HG03175 (cell line): ENCODE results near the gene CRADD.

ENCODE experiments used
- ATAC-seq: cut with Tn5 transposase; IDR thresholded peaks from one replicate; pipeline ENCODE4 v1.9.1; 2021; ENCODE audit warnings: mild to moderate bottlenecking, moderate library complexity; ENCODE audit not compliant: unreplicated experiment

The CRADD gene

DNA sequence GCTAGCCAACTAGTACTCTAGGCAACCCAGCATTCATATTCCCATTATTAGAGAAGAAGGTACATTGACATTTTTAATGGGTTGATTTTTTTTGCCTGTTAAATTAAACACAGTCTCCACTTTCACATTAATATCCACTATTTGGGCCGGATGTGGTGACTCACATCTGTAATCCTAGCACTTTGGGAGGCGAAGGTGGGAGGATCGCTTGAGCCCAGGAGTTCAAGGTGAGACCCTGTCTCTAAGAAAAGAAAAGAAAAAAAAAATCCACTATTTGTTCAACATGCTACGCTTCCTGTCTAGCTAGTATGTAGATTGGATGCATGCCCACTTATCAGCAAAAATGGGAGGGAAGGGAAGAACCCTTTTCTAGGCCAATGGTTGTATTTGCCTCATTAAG, 7.1 kb upstream of the CRADD start:
- ATAC-seq = no peak

DNA sequence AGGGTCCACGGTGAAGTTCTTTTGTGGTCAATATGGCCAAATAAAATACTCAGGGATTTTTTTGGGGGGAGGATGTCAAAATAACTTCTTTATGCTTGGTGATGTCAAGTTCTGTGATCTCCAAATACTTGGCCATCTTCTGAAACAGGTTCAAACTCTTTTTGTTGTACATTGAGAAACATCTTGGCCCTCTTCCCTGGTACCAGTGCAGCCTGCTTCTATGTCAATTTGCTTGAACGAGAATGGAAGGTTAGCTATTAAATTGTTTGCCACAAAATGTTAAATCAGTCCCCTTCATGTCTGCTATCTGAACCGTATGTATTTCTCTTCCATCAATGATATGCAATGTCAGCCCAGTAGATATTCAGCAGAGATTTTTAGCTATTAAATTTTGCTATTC, 6.1 kb upstream of the CRADD start:
- ATAC-seq = no peak

DNA sequence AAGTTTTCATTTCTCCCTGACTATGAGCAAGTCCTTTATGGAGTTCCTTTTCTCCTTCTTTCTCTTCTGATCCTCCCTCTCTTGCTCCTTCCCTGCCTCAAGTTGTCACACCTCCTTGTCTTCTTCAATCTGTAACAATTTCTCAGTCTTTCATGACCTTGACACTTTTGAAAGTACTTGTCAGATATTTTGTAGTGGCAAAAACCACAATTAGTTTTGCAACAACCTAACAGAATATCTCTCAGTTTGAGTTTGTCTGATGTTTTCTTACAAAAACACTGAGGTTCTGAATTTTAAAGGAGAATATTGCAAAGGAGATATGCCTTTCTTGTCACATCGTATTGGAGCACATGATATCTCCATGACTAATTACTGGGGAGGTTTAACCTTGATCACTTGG, 4.1 kb upstream of the CRADD start:
- no peak for ATAC-seq

DNA sequence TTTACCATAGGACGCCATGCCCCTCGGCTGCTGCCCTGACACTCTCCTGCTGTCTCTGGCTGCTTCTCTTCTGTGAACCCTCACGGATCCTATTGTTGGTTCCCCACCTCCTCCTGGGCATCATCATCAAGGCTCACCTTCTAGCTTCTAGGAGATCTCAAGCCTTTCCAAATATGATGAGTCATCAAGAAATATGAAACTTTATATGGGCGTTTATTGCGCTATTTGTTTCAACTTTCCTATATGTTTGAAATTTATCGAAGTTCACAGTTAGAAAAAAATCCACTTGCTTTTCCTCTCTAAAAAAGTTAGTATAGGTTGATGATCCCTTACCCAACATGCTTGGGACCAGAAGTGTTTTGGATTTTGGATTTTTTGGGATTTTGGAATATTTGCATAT, 2.8 kb upstream of the CRADD start:
- ATAC-seq = no peak

DNA sequence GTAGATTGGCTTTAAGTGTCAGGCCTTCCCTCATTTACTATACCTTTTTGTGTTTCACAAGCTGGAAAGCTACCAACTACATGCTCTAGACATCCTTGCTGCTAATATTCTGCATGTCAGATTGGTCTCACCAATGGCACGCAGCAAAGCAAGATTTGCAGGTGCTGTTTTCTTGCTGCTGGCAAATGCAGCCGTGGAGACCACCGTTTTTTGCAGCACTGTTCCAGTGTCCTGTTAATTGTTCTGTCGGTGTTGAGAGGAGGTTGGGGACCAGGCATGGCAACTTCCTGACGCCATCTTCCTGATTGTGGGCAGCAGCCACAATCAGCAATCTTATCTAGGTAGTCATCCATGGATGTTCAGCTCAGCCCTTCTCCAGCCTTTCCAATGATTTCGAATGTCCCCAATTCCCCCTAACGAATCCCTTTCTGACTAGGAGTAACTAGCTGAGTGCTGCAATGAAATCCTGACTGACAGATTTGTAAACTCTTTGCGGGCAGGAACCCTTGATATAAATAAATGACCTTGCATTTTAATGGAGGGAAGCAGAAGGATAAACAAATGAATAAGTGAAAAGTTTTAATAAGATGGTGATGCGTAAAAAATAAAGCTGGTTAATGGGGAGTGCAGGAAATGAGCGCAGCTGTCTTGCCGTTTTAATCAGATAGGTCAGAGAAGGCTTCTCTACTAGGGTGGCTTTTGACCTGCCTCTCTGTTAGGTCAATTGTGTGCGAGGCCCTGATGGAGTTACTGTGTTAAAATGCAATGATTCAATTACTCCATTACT, 574 bp upstream of the CRADD start:
- no peak for ATAC-seq

DNA sequence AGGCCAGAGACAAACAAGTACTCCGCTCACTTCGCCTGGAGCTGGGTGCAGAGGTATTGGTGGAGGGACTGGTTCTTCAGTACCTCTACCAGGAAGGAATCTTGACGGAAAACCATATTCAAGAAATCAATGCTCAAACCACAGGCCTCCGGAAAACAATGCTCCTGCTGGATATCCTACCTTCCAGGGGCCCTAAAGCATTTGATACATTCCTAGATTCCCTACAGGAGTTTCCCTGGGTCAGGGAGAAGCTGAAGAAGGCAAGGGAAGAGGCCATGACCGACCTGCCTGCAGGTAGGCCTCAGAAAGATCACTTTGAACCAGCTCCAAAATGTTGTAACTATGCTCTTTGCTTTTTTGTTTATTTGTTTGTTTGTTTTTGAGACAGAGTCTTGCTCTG, 1.6 kb downstream of the CRADD start:
- ATAC-seq = no peak

DNA sequence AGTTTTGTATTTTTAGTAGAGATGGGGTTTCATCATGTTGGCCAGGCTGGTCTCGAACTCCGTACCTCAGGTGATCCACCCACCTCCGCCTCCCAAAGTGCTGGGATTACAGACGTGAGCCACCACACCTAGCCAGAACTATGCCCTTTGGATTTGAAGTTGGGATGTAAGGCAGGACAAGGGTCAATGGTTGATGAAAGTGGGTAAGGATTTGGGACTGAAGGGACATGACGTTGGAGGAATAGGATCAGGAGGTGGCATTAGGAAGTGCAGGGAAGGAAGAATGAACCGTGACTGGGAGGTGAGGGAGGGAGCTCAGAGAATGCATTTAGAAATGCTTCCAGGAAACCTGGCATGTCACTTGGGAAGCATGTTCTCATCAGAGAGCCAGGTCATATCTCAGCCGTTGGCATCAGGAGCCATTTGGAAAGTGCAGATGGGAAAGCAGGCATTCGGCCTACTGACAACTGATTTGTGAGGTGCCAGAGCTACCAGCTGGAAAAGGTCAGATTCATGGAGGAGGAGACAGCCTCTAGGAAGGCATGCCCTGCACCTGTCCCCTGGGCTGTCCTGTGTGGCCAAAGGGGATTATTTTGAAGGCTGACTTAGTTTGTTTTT, 2.2 kb downstream of the CRADD start:
- no peak for ATAC-seq

DNA sequence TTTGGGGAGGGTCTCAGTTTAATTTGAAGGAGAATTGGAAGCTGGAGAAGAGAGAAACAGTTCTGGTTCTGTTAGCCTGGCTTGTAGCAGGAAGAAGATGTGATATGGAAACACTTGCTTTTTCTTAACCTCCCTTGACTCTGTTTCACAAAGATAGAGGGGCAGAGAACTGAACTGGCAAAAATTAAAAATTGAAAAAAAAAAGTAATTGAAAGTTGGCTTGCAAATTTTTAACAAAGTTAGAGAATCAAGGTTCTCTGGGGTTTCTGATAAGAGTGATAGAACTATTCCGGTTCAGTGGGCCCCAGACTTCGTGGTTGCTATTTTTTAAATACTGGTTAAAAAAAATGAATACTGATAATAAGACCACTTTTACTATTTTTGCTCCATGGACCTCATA, 2.8 kb downstream of the CRADD start:
- no peak for ATAC-seq

DNA sequence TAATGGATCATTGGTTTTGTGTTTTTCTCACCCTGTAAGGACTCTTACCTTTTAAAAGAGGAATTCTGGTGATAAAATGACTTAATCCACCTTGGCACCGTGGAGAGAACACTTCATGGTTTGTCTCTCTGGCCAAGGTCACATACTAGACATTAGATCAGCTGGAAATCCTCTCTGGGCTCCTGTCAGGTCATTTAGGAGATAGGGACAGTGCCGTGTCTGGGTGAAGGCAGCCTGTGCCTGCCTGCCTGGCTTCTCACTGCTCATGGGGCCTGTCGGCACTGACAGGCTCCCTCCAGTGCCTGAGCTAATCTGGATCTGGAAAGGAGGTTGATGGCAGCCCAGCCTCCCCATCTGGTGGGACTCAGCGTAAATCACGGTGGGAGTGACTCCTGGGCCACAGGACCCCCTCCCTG, 5.7 kb downstream of the CRADD start:
- no peak for ATAC-seq

DNA sequence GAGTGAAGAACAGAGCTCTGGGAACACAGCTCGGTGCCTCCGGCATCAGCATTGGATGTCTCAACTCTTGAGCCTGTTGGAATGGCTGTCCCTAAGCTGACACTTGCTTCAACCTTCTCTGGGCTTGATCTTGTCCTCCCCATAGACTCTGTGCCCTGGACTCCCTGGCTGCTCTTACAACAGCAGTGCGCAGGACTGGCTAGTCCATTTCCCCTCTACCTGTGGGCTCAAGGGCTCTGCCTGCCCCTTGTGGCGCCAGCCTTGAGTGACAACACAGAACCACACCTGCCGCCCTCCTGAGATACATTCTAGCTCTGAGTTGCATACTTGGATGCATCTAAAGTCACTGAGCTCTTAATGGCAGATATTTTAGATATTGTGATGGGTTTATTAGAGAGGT, 6.2 kb downstream of the CRADD start:
- ATAC-seq = no peak

DNA sequence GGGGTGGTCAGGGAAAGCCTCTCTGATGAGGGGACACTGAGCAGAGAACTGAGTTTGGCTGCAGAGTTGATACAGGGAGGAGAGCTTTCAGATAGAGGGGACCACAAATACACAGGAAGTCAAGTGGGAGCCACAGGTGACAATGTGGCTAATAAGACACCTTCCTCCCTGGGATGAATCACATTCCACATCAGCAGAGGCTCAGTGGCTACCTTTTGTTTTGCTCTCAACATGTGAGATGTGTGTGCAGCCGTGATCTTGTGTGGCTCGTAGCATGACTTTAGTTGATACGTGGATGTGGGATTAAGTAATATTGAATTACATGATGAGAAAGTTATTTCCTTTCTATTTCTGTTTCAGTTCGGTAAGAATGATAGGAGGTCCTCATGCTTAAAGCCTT, 7.5 kb downstream of the CRADD start:
- no peak for ATAC-seq

DNA sequence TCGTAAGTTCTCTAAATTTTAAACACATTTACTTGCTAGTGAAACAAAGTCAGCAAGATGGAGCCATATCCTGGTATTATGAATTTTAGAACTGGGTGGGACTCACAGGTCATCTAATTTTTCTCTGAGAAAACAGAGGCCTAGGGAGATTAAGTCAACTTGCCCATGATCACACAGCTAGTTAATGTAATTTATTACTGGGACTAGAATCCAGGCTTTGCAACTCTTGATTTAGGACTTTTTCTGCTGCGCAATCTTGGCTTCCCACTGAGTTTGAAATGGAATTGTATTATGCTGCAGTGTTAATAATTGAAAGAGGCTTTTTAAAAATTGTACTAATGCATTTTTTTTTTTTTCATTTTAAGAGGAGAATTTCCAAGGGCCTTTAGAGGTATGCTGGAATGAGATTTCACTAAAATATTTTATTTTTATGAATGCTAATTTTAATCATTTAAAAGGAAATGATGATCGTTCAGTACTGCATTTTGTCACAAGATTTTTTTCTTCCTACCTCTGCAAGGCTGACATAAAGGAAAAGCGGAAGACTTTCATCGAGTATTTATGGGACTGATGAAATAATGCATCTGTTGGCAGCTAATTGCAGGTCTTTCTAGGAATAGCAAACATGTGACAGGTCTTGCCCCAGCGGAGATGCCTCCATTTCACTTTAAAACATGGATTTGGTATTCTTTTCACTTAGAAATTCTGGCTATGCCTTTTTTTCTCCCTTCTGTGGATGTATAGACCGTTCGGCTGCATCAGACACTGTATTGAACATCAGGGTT, 9.6 kb downstream of the CRADD start:
- no peak for ATAC-seq

DNA sequence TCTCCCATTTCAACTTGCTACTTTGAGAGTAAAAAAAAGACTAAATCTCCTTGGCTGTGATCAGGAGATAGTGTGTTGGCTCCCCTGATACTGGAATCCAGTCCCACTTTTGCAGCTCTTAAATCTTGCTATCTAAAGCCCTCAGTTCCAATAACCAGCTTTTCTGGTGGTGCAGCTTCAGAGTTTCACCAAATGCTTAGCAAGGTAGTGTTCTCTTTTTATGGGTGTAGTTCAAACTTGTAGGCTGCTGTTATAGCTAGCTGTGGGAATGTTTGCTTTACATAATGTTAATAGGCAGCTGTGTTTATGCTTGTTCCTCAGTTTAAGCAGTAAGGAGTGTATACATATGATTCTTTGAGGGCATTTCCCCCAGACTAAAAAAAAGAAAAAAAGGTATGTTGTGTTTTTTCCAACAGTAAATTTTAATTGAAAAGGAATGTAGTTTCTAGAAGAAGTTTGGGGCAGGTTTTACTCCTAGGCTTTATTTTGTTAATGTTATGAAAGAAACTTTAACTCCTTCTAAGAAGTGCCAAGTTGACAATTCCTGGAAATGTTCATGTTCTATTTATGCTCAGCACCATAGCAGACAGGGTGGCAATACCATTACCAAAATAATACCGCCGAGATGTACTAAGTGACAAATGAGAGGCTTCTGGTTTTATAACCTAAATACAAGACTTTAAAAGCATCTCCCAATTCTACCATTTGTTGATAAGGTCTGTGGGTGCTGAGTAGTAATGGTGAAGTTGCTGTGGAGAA, 12.1 kb downstream of the CRADD start:
- no peak for ATAC-seq

DNA sequence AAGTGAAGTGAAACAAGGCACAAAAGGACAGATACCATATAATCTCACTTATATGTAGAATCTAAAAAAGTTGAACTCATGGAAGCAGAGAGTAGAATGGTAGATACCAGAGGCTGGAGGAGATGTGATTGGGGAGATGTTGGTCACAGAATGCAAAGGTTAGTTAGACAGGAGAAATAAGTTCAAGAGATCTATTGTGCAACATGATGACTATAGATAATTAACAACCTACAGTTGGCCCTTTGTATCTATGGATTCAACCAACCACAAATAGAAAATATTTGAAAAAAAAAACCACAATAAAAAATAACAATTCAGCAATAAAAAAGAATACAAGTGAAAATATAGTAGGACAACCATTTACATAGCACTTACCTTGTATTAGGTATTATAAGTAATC, 19.3 kb downstream of the CRADD start:
- ATAC-seq = no peak

DNA sequence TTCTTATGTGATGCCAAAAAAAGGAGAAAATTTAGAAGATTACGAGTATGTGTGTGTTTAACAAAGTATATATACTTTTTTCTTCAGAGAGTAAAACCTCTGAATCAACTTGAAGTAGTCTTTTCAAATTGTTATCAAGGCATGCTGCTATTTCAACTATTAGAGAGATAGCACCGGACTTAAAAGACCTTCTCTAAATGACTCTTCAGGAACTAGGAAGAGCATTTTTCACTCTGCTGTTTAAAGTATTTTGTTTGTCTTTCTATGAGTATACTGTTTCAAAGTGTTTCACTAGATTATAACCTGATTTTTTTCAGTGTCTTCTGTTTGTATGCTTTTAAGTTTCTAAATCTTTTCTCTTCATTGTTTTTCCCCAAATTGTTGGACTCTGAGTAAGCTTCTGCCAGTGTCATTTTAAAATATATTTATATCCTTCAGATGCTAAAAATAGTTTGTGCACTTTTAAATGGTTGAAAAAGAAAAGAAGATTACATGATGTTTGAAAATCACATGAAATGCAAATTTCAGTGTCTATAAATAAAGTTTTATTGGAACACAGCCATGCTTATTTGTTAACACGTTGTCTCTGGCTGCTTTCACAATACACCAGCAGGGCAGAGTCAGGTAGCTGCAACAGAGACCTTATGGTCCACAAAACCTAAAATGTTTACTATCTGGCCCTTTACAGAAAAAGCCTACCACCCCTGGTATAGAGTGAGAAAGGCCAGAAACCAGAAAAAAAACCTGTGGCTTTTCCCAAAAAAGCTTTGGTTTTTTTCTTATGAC, 21.3 kb downstream of the CRADD start:
- ATAC-seq = no peak

DNA sequence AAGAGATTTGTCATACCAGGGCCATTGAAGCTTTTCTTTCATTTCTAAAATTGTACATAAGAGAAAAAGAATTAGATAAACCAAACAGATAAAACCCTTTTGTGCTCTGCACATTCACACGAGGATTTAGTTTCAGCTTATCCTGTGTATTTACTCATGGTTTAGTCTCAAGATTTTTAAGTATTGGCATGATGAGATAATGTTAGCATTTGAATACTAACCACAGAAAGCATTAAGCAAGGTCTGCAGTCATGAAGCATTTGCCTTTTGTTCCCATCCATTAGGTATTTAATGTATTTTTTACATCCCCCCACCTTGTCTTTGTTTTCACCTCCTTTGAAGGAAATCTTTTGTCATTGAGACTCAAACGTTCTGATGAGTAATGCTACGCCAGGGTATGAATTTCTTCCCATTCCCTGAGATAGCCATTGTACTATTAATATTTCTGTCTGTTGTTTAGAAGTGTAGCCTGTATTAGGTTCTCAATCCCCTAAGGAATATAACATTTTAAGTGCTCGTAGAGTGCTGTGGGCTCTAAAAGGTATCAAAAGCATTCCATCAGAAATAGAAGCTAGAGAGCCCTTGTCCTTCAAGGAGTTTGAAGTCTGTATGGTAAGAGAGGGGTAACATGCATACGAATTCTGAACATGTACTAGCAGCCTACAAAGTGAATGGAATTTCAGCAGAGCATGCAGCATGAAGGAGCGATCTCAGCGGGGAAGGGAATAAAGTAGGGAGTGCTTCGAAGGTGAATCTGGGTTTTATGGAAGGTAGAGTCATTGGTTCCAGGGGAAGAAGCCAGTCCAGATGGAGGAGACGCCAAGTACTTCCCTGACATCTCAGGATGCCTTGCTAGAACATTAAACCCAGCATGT, 22.3 kb downstream of the CRADD start:
- ATAC-seq = no peak

DNA sequence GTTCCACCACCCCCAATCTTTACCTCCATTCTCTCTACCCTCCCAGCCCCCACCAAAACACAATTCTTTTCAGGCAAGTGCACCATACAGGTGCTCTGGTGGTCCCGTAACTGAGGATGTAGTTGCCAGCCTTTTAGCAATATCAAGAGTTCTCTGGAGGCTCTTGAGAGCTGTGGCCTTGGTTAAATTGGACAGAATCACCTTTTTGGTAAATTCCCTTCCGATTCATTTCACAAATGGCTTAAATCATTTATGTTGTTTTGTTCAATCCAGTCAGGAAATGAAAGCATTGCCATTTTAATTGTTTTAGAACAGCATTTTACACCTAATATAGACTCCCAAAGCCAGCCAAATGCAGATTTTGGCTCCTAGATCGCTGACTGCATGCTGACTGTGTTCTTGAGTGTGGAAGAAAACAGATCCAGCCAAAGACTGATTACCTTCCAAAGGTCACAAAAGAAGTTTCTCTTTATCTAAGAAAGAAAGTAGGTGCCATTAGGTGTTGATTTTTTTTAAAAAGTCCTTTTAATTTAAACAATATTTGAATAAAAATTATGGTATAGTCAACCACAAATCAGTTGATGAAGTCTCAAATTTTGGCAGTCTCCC, 25.6 kb downstream of the CRADD start:
- ATAC-seq = no peak

DNA sequence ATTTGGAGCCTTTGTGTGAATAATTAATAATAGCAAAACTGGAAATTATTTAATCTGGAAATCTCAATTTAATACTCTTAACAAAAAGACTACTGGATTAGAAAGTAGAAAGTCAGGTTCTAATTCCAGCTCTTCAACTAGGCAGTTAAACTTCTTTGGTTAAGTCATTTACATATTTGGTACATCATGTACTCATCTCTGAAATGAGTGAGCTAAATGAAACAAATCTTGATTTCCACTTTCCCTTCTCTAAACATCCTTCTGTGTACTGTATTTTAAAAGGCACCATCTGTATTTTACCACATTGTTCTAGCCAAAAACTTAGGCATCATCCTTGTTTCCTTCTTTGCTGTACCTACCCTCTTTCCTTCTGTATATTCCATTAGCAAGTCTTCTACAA, 26.9 kb downstream of the CRADD start:
- no peak for ATAC-seq

DNA sequence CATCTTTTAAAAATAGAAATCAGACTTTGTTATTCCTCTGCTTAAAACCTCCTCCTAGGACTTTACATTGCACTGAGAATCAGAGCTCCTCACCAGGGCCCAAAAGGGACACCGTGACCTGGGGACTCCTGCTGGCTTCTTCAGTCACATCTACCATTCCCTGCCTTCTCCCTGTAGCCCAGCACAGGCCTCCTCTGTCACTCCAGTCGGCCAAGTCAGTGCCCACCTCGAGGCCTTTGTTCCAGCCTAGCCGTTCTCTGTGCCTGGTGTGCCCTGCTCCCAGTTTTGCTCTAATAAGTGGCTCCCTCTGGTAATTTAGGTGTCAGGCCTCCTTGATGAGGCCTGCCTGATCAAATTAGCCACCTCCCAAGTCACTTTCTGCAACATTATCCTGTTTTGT, 27.4 kb downstream of the CRADD start:
- no peak for ATAC-seq
